HEK293 (cell line): ENCODE data around the gene NOC4L.

Source experiments
- CTCF ChIA-PET: fragments of 350-600 bp; formaldehyde crosslinking; extraction: SDS; loops from one replicate; lab custom pipeline; 2021; ENCODE audit warnings: antibody characterized with exemption; lab: Yijun Ruan, JAX
- POLR2A ChIA-PET: fragments of 300-600 bp; formaldehyde crosslinking; extraction: SDS; loops from one replicate; lab custom pipeline; 2020; ENCODE audit warnings: antibody characterized with exemption, inconsistent platforms; lab: Yijun Ruan, JAX
- H3K27ac ChIP-seq: fragments of 200-500 bp; sonication (Bioruptor generic); 2 replicates; pipeline ENCODE4 v1.5.1; 2014; ENCODE audit warnings: low read depth, low read length, control low read depth, inconsistent platforms; ENCODE audit errors: extremely low read depth
- H3K36me3 ChIP-seq, 2 experiments: fragments of 200-500 bp in 1 of 2; sonication (Bioruptor generic) in 1 of 2; 1 replicate in 1 of 2; 2 replicates in 1 of 2; pipeline ENCODE4 v1.5.1; 2014 to 2017; ENCODE audit warnings: inconsistent platforms in 2 of 2, low read length in 2 of 2; ENCODE audit not compliant: control insufficient read depth in 2 of 2, insufficient read depth in 1 of 2
- H3K4me1 ChIP-seq: fragments of 200-500 bp; sonication (Bioruptor generic); 2 replicates; pipeline ENCODE4 v1.5.1; 2014; ENCODE audit warnings: mild to moderate bottlenecking, low read length, inconsistent platforms; ENCODE audit not compliant: control insufficient read depth, insufficient read depth
- H3K4me3 ChIP-seq: 2 replicates; pipeline ENCODE4 v1.5.1; 2011; ENCODE audit warnings: low read depth, mild to moderate bottlenecking, control low read depth, low read length, moderate library complexity
- H3K9me3 ChIP-seq: fragments of 200-500 bp; sonication (Bioruptor generic); 2 replicates; pipeline ENCODE4 v1.5.1; 2014; ENCODE audit warnings: low read depth, low read length, inconsistent platforms; ENCODE audit not compliant: control insufficient read depth, insufficient read depth
- BCL6B ChIP-seq: fragments of 450-650 bp; formaldehyde crosslinking; IDR thresholded peaks from 2 replicates; pipeline ENCODE4 v1.5.1; 2017; ENCODE audit warnings: missing biosample characterization, missing genetic modification characterization
- PATZ1 ChIP-seq: fragments of 450-650 bp; formaldehyde crosslinking; IDR thresholded peaks from 2 replicates; pipeline ENCODE4 v1.5.1; 2016; ENCODE audit warnings: missing biosample characterization, missing genetic modification characterization
- PRDM10 ChIP-seq: fragments of 450-650 bp; formaldehyde crosslinking; IDR thresholded peaks from 2 replicates; pipeline ENCODE4 v1.5.1; 2016; ENCODE audit warnings: missing biosample characterization, missing genetic modification characterization
- SP2 ChIP-seq: fragments of 450-650 bp; formaldehyde crosslinking; IDR thresholded peaks from 2 replicates; pipeline ENCODE4 v1.5.1; 2016; ENCODE audit warnings: missing biosample characterization, missing genetic modification characterization
- ZBTB17 ChIP-seq: fragments of 450-650 bp; formaldehyde crosslinking; IDR thresholded peaks from 2 replicates; pipeline ENCODE4 v1.5.1; 2016; ENCODE audit warnings: missing biosample characterization, missing genetic modification characterization
- ZIC2 ChIP-seq: fragments of 450-650 bp; formaldehyde crosslinking; IDR thresholded peaks from 2 replicates; pipeline ENCODE4 v1.5.1; 2016; ENCODE audit warnings: missing biosample characterization, missing genetic modification characterization
- ZNF157 ChIP-seq: fragments of 450-650 bp; formaldehyde crosslinking; IDR thresholded peaks from 2 replicates; pipeline ENCODE4 v1.5.1; 2016; ENCODE audit warnings: missing biosample characterization, missing genetic modification characterization
- ZNF404 ChIP-seq: fragments of 450-650 bp; formaldehyde crosslinking; IDR thresholded peaks from 2 replicates; pipeline ENCODE4 v1.5.1; 2017; ENCODE audit warnings: missing biosample characterization, missing genetic modification characterization
- ZNF514 ChIP-seq: fragments of 450-650 bp; formaldehyde crosslinking; IDR thresholded peaks from 2 replicates; pipeline ENCODE4 v1.5.1; 2016; ENCODE audit warnings: missing biosample characterization, missing genetic modification characterization
- ZNF529 ChIP-seq: fragments of 450-650 bp; formaldehyde crosslinking; IDR thresholded peaks from 2 replicates; pipeline ENCODE4 v1.5.1; 2017; ENCODE audit warnings: missing genetic modification characterization, missing biosample characterization; ENCODE audit not compliant: insufficient replicate concordance
- ZNF558 ChIP-seq: fragments of 450-650 bp; formaldehyde crosslinking; IDR thresholded peaks from 2 replicates; pipeline ENCODE4 v1.5.1; 2016; ENCODE audit warnings: missing biosample characterization, missing genetic modification characterization

NOC4L gene

GRCh38 chr12:132110677-132111076 is 33.6 kb upstream of the NOC4L start:
- TF ChIP-seq ZNF514 (tag by site-specific recombination) (no peak), ZNF157 (tag by site-specific recombination) (no peak), ZNF558 (tag by site-specific recombination) (no peak), PATZ1 (tag by site-specific recombination) (no peak), SP2 (tag by site-specific recombination) (no peak)
- CTCF ChIA-PET: no interaction called here
- Histone ChIP-seq H3K36me3 (peaks cover 13 to 67% of the 10 kb centered on the region in 2 experiments; a peak in 2 of 3 replicates), H3K27ac (no peak overlapping the region), H3K4me1 (no peaks in the 10 kb centered on the region), H3K4me3 (no peak overlapping the region), H3K9me3 (no peaks in the 10 kb centered on the region)
- POLR2A ChIA-PET: no interaction called here

GRCh38 chr12:132111654-132112304 is 32.5 kb upstream of the NOC4L start:
- CTCF ChIA-PET: no interaction called here
- Histone ChIP-seq H3K27ac (no peak overlapping the region), H3K9me3 (no peaks in the 10 kb centered on the region), H3K4me3 (no peak overlapping the region), H3K4me1 (no peaks in the 10 kb centered on the region), H3K36me3 (peaks cover 11 to 76% of the 10 kb centered on the region in 2 experiments; a peak in 2 of 3 replicates)
- TF ChIP-seq ZNF529 (tag by site-specific recombination): no peak
- TF ChIP-seq ZIC2 (tag by site-specific recombination): 0 out of 2 replicates have a peak, but pooled peaks have one; percentile 15
- POLR2A ChIA-PET: no interaction called here

- TF ChIP-seq ZNF404: no peak
- no peak for TF ChIP-seq PRDM10 (tag by site-specific recombination)
- TF ChIP-seq ZBTB17: no peak
- TF ChIP-seq BCL6B (tag by site-specific recombination): no peak
- H3K27ac ChIP-seq: no peak overlapping the region
- ChIA-PET CTCF (interaction anchor here (0.8 kb wide), 1 partner anchor 48 kb away, joined by 3 read pairs; no protein-coding TSS in a partner anchor), POLR2A (no interaction called here)
- no peaks in the 10 kb centered on the region for H3K4me1 ChIP-seq
- H3K36me3 ChIP-seq: peaks cover 6 to 83% of the 10 kb centered on the region in 2 experiments; a peak in 2 of 3 replicates
- H3K4me3 ChIP-seq: no peak overlapping the region
- no peaks in the 10 kb centered on the region for H3K9me3 ChIP-seq
Observed at GRCh38 chr12:132114667-132115066, 29.6 kb upstream of the NOC4L start.
